Measurements from ENCODE around the gene STYXL2.

DNA sequence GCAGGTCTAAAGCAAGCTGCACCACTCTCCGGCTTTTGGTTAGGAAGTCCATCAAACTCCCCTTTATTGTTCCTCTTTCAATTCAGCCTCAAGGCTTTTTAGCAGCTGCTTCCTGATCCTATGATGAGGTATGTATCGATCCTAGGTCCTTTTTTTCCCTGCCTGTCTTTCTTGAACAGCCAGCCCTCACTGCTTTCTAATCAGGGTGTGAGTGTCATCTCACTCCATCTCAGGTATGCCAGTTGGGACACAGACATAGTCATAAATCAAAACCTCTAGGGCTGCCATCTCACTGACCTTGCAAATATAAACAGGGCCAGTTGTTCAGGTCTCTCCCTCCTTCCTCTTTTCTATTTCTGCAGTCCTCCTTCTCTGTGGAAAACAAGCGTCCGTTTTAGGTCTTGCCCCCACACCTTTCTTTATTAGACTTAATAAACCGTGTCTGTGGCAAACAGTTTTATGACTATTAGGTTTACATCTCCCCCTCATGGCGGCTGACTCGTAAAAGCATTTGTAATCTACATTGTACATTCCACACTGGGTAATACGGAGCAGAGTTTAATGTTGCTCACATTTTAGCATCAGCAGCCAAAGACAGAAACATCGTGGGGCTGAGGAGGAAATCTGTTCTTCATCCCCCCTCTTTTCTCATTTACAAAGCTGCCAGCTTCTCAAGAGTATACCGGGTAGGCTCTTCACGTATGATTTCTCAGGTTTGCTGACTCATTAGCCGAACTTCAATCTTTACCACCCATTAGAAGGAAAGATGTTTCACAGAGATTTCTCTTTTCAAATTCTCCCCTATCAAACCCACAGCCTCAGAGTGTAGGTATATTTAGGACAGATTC, 11.6 kb downstream of the STYXL2 start:
- TF ChIP-seq CBX8 (IDR thresholded peaks at IDR 0.05; ENCODE audit: borderline replicate concordance, low read depth, low read length) (no peak), FOSL1 (IDR thresholded peaks at IDR 0.05; ENCODE audit: insufficient read depth, low read depth, low read length) (no peak), SIN3A (conservative IDR thresholded peaks at IDR 0.05 in 1 of 2, IDR thresholded peaks at IDR 0.05 in 1 of 2; ENCODE audit: low read depth in 1 of 2, low read length in 2 of 2) (no peak), RBBP5 (IDR thresholded peaks at IDR 0.05; ENCODE audit: borderline replicate concordance, low read depth, low read length) (no peak)
- TF ChIP-seq, protein P1, sequence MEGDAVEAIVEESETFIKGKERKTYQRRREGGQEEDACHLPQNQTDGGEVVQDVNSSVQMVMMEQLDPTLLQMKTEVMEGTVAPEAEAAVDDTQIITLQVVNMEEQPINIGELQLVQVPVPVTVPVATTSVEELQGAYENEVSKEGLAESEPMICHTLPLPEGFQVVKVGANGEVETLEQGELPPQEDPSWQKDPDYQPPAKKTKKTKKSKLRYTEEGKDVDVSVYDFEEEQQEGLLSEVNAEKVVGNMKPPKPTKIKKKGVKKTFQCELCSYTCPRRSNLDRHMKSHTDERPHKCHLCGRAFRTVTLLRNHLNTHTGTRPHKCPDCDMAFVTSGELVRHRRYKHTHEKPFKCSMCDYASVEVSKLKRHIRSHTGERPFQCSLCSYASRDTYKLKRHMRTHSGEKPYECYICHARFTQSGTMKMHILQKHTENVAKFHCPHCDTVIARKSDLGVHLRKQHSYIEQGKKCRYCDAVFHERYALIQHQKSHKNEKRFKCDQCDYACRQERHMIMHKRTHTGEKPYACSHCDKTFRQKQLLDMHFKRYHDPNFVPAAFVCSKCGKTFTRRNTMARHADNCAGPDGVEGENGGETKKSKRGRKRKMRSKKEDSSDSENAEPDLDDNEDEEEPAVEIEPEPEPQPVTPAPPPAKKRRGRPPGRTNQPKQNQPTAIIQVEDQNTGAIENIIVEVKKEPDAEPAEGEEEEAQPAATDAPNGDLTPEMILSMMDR (IDR thresholded peaks at IDR 0.05; ENCODE audit: control extremely low read depth in 1 of 3, insufficient read depth in 1 of 3, low read depth in 1 of 3, low read length in 3 of 3), result no peak
